GM21360 (cell line): ENCODE results near the gene ADAM10.
A peak's percentile ranks its signal among the peaks of the same experiment; 100 is the strongest.

Experiments used
- ATAC-seq: cut with Tn5 transposase; IDR thresholded peaks from one replicate; pipeline ENCODE4 v1.9.1; 2021; ENCODE audit warnings: mild to moderate bottlenecking, moderate library complexity; ENCODE audit not compliant: unreplicated experiment

Gene ADAM10

DNA sequence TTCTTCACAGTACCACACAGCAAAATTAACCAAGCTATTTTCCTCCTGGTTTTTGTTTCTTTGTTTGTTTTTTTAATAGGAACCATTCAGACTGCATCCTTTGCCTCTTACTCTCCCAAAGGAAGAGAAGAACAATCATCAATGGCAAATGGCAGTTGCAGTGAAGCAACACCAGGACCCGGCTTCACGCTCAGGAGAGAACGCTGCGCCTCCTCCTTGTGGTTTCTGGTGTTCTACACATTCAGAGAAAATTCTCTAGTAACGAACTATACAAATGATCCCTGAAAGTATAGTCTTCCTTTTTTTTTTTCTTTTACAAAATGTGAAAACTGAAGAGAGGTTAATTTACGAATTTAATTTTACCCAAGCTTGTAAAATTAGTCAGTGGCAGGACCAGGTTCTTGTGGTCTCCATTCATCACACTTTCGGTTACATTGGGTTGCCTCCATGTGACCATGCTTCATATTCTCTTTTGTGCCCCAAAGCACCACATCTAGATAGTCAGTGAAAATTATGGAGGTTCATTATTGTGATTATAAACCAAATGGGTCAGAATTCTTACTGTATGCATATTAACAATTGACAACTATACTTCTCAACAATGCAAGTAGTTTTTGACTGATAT, 11.0 kb upstream of the ADAM10 start:
- no peak for ATAC-seq

DNA sequence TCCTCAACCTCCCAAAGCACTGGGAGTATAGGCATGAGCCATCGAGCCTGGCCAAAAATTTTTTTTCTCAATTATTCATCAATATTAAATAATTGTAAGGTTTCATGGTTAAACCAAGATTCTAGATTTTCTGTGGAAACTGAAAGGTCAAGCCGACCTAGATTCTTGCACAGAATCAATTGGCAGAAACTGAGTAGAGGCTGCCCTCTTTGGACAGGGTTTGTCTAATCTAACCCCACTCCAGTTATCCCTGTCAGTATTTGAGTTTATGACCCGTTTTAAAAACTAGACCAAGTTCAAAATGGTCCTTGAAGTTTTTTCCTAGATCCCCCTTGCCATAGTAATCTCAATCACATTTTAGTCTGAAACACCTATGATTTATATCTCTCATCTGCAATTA, 8.6 kb upstream of the ADAM10 start:
- no peak for ATAC-seq

DNA sequence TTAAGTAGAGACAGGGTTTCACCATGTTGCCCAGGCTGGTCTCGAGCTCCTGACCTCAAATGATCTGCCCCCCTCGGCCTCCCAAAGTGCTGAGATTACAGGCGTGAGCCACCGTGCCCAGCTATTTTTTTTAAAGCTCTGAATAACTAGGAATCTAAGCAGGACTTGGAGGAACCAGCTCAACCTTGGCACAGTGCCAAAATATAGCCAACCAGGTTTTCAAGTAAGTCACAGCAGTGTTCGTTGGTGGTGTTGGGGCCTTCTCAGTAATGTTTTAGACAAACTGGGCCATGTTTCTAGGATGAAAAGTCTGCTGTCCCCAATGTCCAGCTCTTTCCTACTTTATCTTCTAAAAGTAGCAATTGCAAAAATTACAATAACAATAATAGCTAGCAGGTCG, 6.4 kb upstream of the ADAM10 start:
- ATAC-seq, result no peak

DNA sequence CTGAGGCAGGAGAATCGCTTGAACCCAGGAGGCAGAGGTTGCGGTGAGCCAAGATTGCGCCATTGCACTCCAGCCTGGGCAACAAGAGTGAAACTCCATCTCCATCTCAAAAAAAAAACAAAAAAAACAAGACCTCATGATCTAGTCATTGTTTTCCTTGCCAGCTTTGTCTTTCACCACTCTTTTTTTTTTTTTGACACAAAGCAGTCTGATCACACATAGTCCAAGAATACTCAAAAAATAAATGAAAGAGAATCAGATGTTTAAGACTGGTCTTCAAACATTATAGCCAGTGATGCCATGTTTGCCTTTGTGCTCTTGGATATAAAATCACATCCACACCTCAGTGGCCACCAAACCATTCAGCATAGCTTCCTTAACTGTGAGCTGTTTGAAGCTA, 5.8 kb upstream of the ADAM10 start:
- no peak for ATAC-seq

DNA sequence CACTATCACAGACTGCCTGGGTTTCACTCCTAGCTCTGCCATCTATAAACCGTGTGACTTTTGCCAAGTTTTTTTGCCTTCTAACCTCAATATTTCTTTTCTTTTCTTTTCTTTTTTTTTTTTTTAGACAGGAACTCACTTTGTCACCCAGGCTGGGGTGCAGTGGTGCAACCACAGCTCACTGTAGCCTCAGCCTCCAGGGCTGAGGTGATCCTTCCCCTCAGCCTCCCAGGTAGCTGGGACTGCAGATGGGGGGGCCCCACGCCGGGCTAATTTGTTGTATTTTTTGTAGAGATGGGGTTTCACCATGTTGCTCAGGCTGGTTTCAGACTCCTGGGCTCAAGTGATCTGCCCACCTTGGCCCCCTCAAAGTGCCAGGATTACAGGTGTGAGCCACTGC, 3.2 kb upstream of the ADAM10 start:
- ATAC-seq, result no peak

DNA sequence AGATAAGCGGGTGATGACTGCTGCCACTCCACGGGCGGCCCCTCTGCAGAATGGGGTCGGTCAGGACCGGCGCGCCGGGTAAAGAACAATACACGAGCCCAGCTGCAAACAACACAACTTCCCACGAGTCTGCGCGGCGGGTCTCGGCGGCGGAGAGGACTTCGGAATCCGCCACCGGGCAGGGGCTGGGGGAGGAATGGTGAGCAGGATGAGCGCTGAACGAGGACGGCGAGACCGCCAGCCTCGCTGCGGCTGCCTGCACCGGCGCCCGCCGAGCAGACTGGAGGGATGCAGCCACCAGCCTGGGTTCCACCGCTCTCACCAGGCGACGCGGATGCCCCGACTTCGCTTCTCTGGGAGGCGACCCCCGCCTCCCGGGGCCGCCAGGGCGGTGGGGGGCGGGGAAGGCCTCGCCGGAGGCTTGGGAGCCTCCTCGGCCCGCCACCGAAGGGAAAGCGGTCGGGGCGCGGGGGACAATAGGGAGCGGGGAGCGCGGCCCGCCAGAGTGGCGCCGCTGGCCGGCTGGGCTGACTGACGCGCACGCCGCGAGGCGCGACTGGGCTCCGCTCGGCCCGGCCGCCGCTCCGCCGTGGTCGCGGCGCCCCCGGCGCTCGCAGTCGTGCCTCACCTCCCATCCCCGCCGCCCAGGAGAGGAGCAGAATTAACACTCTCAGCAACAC, 515 bp downstream of the ADAM10 start:
- peak; percentile 28 for ATAC-seq

DNA sequence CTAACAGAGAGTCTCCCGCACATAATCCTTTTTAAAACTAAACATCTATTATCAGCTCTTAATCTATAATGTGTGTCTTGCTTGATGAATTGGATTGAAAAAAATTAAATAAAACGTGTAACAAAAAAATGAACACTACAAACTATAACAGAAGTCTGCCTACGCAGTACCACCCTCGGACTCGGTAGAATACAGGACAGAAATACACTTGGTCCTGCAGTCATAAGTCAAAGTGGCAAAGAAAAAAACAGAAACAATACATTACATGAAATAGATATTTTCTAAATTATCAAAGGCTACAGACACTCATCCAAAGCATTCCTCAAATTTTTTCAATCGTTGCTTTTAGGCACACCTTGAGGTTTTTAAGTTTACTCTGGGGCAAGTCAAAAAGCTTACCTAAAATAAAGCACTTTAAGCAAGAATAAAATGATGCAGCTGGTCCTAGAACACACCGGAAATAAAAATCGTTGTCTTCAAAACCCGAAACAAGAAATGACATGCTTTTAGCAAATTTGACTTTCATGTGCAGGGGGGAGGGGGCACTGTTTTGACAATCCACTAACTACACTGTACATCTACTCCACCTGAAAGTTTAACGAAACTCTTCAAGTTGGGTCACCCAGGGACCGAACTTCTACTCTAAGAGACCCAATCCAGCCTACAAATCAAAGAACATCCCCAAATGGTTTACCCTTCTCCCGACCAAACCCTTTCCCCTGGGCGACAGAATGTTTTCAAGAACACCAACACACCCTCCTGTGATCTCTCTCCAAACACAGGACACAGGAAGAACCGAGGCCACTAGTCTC, 1.3 kb downstream of the ADAM10 start:
- no peak for ATAC-seq

DNA sequence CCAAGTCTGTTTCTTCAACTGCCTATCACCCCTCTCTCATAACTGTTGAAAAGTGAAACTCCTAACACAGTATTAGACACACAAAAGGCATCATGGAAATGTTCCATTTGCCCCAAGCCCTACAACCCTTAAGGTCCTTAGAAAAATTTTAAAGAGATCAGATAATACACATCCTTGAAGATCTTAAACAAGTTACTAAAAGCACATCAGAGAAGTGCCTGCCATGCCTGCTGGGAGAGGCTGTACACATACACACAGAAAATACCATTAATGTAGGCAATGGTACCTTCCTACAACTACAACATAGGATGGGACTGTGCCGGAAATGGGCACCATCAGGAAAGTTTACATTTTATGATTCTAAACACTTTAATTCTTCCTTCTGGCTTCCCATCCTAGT, 3.3 kb downstream of the ADAM10 start:
- no peak for ATAC-seq

DNA sequence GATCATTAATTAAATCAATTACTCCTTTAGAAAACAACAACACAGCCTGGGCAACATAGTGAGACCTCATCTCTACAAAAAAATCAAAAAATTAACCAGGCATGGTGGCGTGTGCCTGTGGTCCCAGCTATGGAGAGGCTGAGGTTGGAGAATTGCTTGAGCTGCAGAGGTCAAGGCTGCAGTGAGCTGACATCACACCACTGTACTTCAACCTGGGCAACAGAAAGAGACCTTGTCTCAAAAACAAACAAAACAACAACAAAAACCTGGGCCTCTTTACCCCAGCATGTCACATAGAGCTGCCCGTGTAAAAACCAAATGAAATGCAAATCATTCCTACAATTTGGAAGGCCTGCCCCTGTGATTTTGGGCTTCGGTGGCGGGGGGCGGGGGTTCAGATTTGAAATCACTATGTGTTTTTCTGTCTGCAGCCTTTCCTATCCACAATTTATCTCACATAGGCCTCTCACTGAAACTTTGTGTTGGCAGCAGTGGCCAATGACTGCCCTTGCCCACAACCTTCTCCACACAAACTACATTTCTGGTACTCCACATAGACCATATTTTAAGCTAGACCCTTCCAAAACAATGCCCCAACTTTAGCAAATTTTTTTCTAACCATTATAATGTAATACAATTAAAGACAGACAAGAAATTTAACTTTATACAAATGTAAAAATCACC, 6.5 kb downstream of the ADAM10 start:
- no peak for ATAC-seq

DNA sequence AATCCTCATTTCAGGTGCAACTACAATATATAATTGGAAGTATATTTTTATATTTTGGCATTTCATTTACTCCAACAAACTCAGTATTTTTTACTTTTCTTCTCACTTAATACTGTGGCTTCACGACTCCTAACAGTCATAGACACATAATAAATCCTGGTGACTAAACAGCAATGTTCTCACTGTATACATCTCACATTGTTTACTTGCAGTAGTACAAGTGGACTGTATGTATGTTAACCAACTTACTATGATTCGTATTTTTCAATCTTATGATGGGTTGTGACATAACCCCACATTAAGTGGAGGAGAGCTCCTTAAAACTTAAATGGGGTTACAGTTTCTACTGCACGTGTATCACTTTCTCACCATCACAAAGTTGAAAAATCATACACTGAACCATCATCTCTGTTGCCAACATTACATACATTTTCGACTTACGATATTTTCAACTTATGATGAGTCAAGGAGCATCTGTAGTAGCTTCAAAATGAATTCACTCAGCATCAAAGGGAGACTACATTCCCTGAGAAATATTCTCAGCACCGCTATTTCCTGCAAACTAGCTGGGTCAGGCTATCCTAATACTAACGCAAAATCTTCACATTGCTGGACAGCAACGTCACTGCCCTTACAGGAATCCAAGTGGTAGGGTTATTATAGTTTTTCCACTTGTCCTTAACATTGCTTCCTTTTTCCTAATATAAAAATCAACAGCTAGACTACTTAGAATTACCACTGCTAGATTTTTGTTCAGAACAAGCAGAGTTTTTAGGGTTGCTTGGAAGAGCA, 7.3 kb downstream of the ADAM10 start:
- no peak for ATAC-seq

DNA sequence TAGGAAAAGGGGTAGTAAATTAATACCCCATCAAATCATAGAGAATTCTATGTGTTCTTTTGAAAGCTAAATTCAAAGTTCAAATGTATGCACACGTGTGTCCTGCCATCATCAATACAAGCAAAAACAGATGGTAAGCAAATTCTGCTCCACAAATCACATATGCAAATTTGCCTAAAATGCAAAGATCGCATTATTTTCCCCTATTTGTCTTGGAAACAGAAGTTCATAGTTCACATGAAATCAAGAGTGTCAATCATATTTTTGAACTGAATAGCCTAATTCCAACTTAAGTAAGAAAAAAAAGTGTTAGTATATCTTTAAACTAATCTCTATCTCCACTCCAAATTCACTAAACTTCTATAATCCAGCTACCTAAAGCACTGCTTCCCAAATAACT, 8.5 kb downstream of the ADAM10 start:
- ATAC-seq, result no peak

DNA sequence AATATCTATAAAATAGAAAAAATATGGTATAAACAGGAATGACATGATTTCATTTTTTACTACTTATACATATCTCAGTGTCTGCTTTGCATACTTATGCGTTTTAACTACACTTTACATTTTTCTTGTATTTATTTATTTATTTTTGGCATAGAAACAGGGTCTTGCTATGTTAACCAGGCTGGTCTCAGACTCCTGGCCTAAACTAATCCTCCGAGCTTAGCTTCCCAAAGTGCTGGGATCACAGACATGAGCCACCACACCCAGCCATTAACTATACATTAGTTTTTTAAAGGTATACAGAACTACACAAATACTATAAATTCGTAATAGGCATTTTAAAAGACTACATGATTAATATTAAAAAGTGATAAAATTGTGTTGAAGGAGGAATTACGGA, 9.1 kb downstream of the ADAM10 start:
- no peak for ATAC-seq

DNA sequence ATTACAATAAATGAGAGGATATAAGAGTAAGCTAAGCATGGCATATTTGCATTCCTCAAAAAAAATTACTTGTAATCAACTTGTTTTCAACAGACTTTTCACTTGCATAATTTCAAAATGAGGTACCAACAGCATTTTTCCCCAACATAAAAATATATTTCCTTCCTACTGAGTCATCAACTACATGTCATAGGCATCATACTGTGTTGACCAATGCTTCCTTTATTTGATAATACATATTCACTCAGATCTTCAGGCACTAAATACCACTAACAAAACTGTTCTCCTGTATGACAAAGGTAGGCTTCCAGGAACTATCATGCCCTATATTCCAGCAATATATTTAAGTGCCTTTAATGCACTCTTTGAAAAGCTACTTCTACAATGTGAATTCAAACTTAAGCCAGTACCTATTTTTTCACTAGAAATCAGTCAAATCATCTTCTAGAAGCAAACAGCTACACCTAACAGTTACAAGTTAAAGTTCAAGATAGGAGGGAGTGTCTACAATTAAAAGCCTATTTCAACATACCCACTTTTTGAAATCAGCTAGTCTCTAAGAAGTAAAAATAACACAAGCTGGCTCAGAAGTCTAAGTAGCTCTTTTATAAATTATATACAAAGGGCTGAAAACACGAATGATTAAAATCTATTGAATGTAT, 11.3 kb downstream of the ADAM10 start:
- ATAC-seq, result no peak

DNA sequence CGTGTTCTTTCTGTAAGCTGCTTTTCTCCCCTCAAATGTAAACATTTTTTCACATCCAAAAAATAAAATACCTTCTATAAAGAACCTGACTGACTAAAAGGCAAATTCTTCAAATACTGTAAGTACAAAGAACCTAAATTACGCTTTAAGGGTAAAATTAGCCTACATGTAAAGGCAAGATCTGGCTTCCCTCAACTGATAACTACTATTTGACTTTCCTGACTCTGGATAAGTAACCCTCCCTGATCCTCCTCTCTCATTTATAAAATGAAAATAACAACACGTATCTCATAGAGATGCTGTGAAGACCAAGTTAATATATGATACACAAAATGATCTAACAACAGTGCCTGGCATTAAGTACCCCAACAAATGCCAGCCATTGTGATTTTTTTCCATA, 12.2 kb downstream of the ADAM10 start:
- no peak for ATAC-seq

DNA sequence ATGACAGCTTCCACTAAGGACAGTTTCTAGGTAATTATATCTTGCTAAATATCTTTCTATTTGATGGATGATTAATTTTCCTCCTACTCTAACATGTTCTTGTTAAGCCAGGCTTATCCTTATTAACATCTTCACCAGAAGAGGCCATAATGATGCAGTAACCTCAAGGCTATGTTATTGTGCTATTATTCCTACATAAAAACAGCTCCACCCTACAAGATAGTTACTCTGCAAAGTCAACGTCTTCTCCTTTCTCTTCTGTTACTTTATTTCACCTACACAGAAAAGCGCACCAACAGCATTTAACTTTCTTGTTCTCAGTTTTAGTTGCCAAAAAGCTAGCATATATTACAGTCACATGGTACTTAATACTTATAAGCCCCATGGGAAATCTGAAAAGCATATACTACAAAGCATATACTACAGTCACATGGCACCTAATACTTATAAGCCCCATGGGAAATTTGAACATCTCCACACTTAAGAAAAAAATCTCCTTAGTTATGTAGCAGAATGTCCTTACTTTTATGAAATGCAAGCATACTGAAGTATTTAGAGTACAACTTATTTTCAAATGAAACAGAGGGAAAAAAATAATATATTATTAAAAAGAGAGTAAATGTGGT, 13.4 kb downstream of the ADAM10 start:
- no peak for ATAC-seq

DNA sequence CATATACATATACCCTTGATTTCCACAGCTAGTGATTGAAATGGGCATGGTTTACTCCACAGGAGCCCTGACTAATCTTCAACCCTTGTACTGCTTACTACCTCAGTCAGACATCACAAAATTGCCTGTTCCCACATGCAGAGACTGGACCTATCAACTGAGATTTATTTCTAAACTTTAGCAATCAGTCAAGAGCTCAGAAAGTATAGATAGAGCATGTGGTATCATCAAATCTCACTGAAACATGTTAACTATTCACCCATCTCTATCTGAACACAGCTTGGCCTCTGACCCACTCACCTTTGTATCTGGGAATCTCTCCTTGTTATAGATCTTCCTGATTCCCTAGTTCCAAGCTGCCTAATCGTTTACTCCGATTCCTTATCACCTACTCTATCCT, 14.6 kb downstream of the ADAM10 start:
- no peak for ATAC-seq

DNA sequence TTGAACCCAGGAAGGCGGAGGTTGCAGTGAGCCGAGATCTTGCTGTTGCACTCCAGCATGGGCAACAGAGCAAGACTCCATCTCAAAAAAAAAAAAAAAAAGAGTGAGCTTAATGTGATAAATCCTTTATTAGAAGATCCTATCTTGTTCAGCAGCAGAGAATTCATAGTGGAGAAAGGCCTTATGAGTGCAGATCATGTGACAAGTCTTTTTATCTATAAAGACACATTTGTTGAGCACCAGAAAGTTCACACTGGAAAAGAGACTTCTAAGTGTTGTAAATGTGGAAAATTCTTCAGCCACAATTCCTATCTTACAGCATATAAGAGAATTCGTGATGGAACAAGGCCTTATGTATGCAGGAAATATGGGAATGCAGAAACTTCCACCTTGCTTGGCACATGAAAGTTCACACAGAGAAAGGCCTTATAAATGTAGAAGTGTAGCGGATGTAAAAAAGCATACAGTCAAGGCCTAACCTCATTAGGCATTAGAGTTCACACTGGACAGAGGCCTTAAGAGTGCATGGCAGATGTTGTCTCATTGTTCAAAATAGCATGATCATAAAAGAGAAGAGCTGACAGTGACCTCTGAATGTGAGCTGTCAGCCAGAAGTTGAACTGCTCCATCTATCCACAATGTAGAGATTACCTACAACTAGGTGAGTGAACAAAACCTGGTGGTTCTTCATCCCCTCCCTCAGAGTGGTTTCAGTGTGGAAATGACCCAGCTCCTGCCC, 16.7 kb downstream of the ADAM10 start:
- no peak for ATAC-seq

DNA sequence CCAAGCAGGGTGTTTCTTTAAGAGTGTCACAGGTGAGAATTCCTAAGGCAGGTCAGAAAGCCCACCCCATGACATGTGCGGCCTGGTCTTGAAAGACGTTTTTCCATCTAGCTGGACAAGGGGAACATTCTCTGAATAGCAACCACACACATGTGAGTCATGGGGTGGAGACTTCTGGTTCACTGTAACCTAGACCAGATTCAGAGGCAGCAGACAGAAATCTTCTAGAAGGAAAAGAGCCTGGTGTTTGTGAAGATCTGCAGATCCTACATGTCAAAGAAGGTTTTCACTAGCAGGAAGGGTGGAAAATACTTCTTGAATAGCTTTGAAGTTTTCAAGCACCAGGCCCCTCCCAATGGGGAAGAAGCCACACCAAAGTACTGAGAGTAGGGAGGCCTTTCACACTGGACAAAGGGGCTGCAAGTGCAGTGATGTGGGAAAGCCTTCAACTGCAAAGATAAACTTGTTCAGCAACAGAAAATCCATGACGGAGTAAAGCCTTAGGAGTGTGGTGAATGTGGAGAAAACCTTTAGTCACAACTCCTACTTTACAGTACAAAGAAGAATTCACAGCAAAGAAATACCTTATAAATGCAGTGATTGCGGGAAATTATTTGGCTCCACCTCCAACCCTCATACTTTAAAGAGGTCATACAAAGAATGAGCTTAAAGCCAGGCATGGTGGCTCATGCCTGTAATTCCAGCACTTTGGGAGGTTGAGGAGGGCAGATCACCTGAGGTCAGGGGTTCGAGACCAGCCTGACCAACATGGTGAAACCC, 17.6 kb downstream of the ADAM10 start:
- no peak for ATAC-seq
